Neural cell (in vitro differentiated cells): ENCODE measurements around the gene ATG14.

Experiments
- CTCF ChIP-seq: fragments of 450-650 bp; IDR thresholded peaks from 2 replicates; pipeline ENCODE4 v1.5.1; 2014; ENCODE audit warnings: antibody characterized with exemption, mild to moderate bottlenecking, moderate library complexity; ENCODE audit not compliant: poor library complexity, severe bottlenecking
- MXI1 ChIP-seq: fragments of 450-650 bp; conservative IDR thresholded peaks from 2 replicates; pipeline ENCODE4 v1.6.1; 2014; ENCODE audit warnings: antibody characterized with exemption, mild to moderate bottlenecking; ENCODE audit not compliant: poor library complexity, severe bottlenecking

GRCh38 chr14:55324812-55325211, 86.8 kb downstream of the ATG14 start:
- TF ChIP-seq CTCF = no peak
- TF ChIP-seq MXI1 = no peak
